IPS-18c (cell line): ENCODE data around the gene PRSS56.
A peak's percentile ranks its signal among the peaks of the same experiment; 100 is the strongest.

ENCODE experiments used
- H3K4me3 ChIP-seq: 2 replicates; pipeline ENCODE4 v1.7.0; 2013; ENCODE audit warnings: low read depth, mild to moderate bottlenecking, low read length, moderate library complexity; ENCODE audit not compliant: insufficient read depth
- H3K9me3 ChIP-seq: one replicate; pipeline ENCODE4 v1.6.1; 2013; ENCODE audit warnings: mild to moderate bottlenecking, low read length, moderate library complexity; ENCODE audit not compliant: control insufficient read depth, insufficient read depth

Gene PRSS56

GRCh38 chr2:232484628-232485347, 35.4 kb upstream of the PRSS56 start:
- Histone ChIP-seq H3K9me3 (peaks cover 2% of the 10 kb centered on the region), H3K4me3 (no peak overlapping the region)

- peak overlapping the region; percentile 40; the same call in 1 of the 2 replicates for H3K4me3 ChIP-seq
Measured at GRCh38 chr2:232485348-232485756, 34.8 kb upstream of the PRSS56 start.

GRCh38 chr2:232485757-232486557, 34.2 kb upstream of the PRSS56 start:
- Histone ChIP-seq H3K4me3 (peak overlapping the region; percentile 40), H3K9me3 (peaks cover 2% of the 10 kb centered on the region)

More at GRCh38 chr2:232485348-232485756, 34.8 kb upstream of the PRSS56 start:
- H3K9me3 ChIP-seq, result peaks cover 2% of the 10 kb centered on the region

- peak overlapping the region; percentile 44; the same call in 1 of the 2 replicates for H3K4me3 ChIP-seq
Measured at GRCh38 chr2:232486558-232487384, 33.4 kb upstream of the PRSS56 start.

GRCh38 chr2:232487385-232488096, 32.6 kb upstream of the PRSS56 start, which contains the start of gene ECEL1:
TSS of gene ECEL1 (minus strand) at chr2:232487834. CDS start at chr2:232486653, 1,181 bp downstream.
- H3K4me3 ChIP-seq, result peak within 1 kb of the TSS; percentile 44

More at GRCh38 chr2:232486558-232487384, 33.4 kb upstream of the PRSS56 start:
- H3K9me3 ChIP-seq, result peaks cover 2% of the 10 kb centered on the region

GRCh38 chr2:232488097-232488711, 32.0 kb upstream of the PRSS56 start:
- H3K9me3 ChIP-seq, result peaks cover 2% of the 10 kb centered on the region
- peak overlapping the region; percentile 44; the same call in 1 of the 2 replicates for H3K4me3 ChIP-seq

More at GRCh38 chr2:232487385-232488096, 32.6 kb upstream of the PRSS56 start, which contains the start of gene ECEL1:
- peaks cover 2% of the 10 kb centered on the region for H3K9me3 ChIP-seq

- no peak overlapping the region for H3K4me3 ChIP-seq
- H3K9me3 ChIP-seq, result no peaks in the 10 kb centered on the region
Measured at GRCh38 chr2:232488721-232489300, 31.4 kb upstream of the PRSS56 start.

GRCh38 chr2:232489516-232490220, 30.5 kb upstream of the PRSS56 start:
- H3K9me3 ChIP-seq, result no peaks in the 10 kb centered on the region
- H3K4me3 ChIP-seq, result no peak overlapping the region

- Histone ChIP-seq H3K4me3 (no peak overlapping the region), H3K9me3 (no peaks in the 10 kb centered on the region)
Measured at GRCh38 chr2:232490221-232491138, 29.7 kb upstream of the PRSS56 start.

- no peaks in the 10 kb centered on the region for H3K9me3 ChIP-seq
- H3K4me3 ChIP-seq, result no peak overlapping the region
Measured at GRCh38 chr2:232491139-232491780, 28.9 kb upstream of the PRSS56 start.

GRCh38 chr2:232492236-232492848, 27.8 kb upstream of the PRSS56 start:
- Histone ChIP-seq H3K4me3 (no peak overlapping the region), H3K9me3 (no peaks in the 10 kb centered on the region)

- Histone ChIP-seq H3K9me3 (no peaks in the 10 kb centered on the region), H3K4me3 (no peak overlapping the region)
Measured at GRCh38 chr2:232492963-232493700, 27.1 kb upstream of the PRSS56 start.
